Fibroblast of pulmonary artery (primary cell): ENCODE results near the gene ZP3.
A peak's percentile ranks its signal among the peaks of the same experiment; 100 is the strongest.
"Not testable (repeated sequence)": the region's sequence is repeated elsewhere in the genome, so short reads cannot be mapped to it uniquely, and the experiment has no call there.

Source experiments
- DNase-seq: peaks from one replicate; pipeline ENCODE4 v3.0.0-alpha.2; 2010; ENCODE audit warnings: low read depth
- H3K4me3 ChIP-seq: replicated peaks from 2 replicates; pipeline ENCODE4 v1.5.1; 2011; ENCODE audit warnings: low read depth, mild to moderate bottlenecking, control low read depth, low read length, moderate library complexity
- CTCF ChIP-seq: IDR thresholded peaks from 2 replicates; pipeline ENCODE4 v1.5.1; 2011; ENCODE audit warnings: mild to moderate bottlenecking, control low read depth, low read length, inconsistent platforms; ENCODE audit errors: missing control alignments

Gene ZP3

GRCh38 chr7:76425156-76425555, 406 bp downstream of the ZP3 start:
- no peak for DNase-seq
- TF ChIP-seq CTCF, result no peak
- no peak overlapping the region for H3K4me3 ChIP-seq

- not testable (repeated sequence) for DNase-seq, H3K4me3 ChIP-seq
Observed at GRCh38 chr7:76425558-76425957, 808 bp downstream of the ZP3 start.

- TF ChIP-seq CTCF, result no peak
- DNase-seq, result no peak
- no peak overlapping the region for H3K4me3 ChIP-seq
Observed at GRCh38 chr7:76426246-76426645, 1.5 kb downstream of the ZP3 start.

- no peak for TF ChIP-seq CTCF
- no peak for DNase-seq
- no peak overlapping the region for H3K4me3 ChIP-seq
Observed at GRCh38 chr7:76427635-76428034, 2.9 kb downstream of the ZP3 start.

- TF ChIP-seq CTCF, result no peak
- H3K4me3 ChIP-seq, result no peak overlapping the region
- no peak for DNase-seq
Observed at GRCh38 chr7:76428149-76428823, 3.5 kb downstream of the ZP3 start.

GRCh38 chr7:76428868-76429805, 4.4 kb downstream of the ZP3 start:
- no peak for TF ChIP-seq CTCF
- DNase-seq, result peak; percentile 40
- no peak overlapping the region for H3K4me3 ChIP-seq

- no peak overlapping the region for H3K4me3 ChIP-seq
- TF ChIP-seq CTCF, result no peak
- no peak for DNase-seq
Observed at GRCh38 chr7:76430211-76430610, 5.5 kb downstream of the ZP3 start.
